ENCODE measurements around the gene NEURL4.

The NEURL4 gene

GRCh38 chr17:7281953-7282751 is 47.0 kb downstream of the NEURL4 start:
- FAIRE-seq = no peak
- DNase-seq (ENCODE audit: insufficient read length, low spot score) = no peak

- DNase-seq (ENCODE audit: insufficient read length, low spot score) (peak; percentile 97), FAIRE-seq (peak; percentile 86)
Measured at GRCh38 chr17:7281074-7281952, 47.8 kb downstream of the NEURL4 start, which contains the start of gene SLC2A4. Gene SLC2A4, plus strand, starts transcription at chr17:7281718. Its CDS starts 217 bp downstream, at chr17:7281935.

- peak; percentile 88 for DNase-seq (ENCODE audit: insufficient read length, low spot score)
- FAIRE-seq = peak; percentile 87
Measured at GRCh38 chr17:7280519-7281073, 48.5 kb downstream of the NEURL4 start.

- FAIRE-seq = no peak
- DNase-seq (ENCODE audit: insufficient read length, low spot score) = no peak
Measured at GRCh38 chr17:7279448-7279847, 49.7 kb downstream of the NEURL4 start.

GRCh38 chr17:7266784-7267183 is 62.4 kb downstream of the NEURL4 start:
- no peak for FAIRE-seq

More at GRCh38 chr17:7266784-7267183, 62.4 kb downstream of the NEURL4 start:
- no peak for DNase-seq (ENCODE audit: insufficient read length, low spot score)
